GM10266 (cell line): ENCODE data around the gene AFG3L2.

Experiments used
- DNase-seq: peaks from one replicate; pipeline ENCODE4 v3.0.0; 2012; ENCODE audit errors: extremely low spot score
- CTCF ChIP-seq: IDR thresholded peaks from 2 replicates; pipeline ENCODE4 v1.5.1; 2012; ENCODE audit warnings: mild to moderate bottlenecking, low read depth; ENCODE audit not compliant: control insufficient read depth, insufficient read depth; ENCODE audit errors: missing control alignments

AFG3L2 gene

GRCh38 chr18:12347895-12348294 is 29.1 kb downstream of the AFG3L2 start:
- DNase-seq = no peak
- TF ChIP-seq CTCF = no peak

GRCh38 chr18:12346240-12346565 is 30.8 kb downstream of the AFG3L2 start:
- no peak for TF ChIP-seq CTCF
- no peak for DNase-seq

- DNase-seq = no peak
- no peak for TF ChIP-seq CTCF
Observed at GRCh38 chr18:12345491-12346239, 31.4 kb downstream of the AFG3L2 start.

- TF ChIP-seq CTCF = no peak
- DNase-seq = no peak
Observed at GRCh38 chr18:12342661-12343060, 34.4 kb downstream of the AFG3L2 start.

- TF ChIP-seq CTCF = no peak
- no peak for DNase-seq
Observed at GRCh38 chr18:12340945-12341660, 35.9 kb downstream of the AFG3L2 start.

GRCh38 chr18:12338382-12338781 is 38.6 kb downstream of the AFG3L2 start:
- DNase-seq = no peak
- no peak for TF ChIP-seq CTCF

- DNase-seq = no peak
- TF ChIP-seq CTCF = no peak
Observed at GRCh38 chr18:12336887-12337286, 40.1 kb downstream of the AFG3L2 start.
